ENCODE measurements around the gene CIBAR2.

DNA sequence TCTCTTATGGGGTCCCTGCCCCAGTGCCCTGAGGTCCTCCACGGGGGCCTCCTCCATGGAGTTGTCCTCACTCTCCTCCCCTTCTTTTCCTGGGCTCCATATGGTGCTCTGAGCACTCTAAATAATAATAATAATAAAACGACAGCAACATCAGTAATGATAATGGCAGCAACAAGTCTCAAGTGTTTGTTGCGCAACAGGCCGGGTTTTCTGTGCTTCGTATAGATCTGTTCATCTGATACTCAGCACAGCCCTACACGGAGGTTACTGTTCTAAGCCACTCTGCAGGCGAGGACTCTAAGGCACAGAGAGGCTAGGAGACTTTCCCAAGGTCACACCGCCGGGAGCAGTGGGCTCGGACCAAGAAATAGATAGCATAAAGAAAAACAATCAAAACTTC is 13.7 kb downstream of the CIBAR2 start:
- TF ChIP-seq MYC (IDR thresholded peaks at IDR 0.05; ENCODE audit: low read depth, low read length) (no peak), MYC (CRISPR knock-in tag; IDR thresholded peaks at IDR 0.05; ENCODE audit: borderline replicate concordance, low read depth) (no peak), POLR2A (conservative IDR thresholded peaks at IDR 0.05) (no peak), CBX8 (IDR thresholded peaks at IDR 0.05; ENCODE audit: borderline replicate concordance, extremely low read depth, low read depth, low read length, poor library complexity, severe bottlenecking) (no peak)
- TF ChIP-seq, protein P1, sequence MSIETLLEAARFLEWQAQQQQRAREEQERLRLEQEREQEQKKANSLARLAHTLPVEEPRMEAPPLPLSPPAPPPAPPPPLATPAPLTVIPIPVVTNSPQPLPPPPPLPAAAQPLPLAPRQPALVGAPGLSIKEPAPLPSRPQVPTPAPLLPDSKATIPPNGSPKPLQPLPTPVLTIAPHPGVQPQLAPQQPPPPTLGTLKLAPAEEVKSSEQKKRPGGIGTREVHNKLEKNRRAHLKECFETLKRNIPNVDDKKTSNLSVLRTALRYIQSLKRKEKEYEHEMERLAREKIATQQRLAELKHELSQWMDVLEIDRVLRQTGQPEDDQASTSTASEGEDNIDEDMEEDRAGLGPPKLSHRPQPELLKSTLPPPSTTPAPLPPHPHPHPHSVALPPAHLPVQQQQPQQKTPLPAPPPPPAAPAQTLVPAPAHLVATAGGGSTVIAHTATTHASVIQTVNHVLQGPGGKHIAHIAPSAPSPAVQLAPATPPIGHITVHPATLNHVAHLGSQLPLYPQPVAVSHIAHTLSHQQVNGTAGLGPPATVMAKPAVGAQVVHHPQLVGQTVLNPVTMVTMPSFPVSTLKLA (conservative IDR thresholded peaks at IDR 0.05) = no peak
- TF ChIP-seq, protein P2, sequence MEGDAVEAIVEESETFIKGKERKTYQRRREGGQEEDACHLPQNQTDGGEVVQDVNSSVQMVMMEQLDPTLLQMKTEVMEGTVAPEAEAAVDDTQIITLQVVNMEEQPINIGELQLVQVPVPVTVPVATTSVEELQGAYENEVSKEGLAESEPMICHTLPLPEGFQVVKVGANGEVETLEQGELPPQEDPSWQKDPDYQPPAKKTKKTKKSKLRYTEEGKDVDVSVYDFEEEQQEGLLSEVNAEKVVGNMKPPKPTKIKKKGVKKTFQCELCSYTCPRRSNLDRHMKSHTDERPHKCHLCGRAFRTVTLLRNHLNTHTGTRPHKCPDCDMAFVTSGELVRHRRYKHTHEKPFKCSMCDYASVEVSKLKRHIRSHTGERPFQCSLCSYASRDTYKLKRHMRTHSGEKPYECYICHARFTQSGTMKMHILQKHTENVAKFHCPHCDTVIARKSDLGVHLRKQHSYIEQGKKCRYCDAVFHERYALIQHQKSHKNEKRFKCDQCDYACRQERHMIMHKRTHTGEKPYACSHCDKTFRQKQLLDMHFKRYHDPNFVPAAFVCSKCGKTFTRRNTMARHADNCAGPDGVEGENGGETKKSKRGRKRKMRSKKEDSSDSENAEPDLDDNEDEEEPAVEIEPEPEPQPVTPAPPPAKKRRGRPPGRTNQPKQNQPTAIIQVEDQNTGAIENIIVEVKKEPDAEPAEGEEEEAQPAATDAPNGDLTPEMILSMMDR (IDR thresholded peaks at IDR 0.05 in 2 of 3, conservative IDR thresholded peaks at IDR 0.05 in 1 of 3; ENCODE audit: insufficient read depth in 2 of 3, low read depth in 1 of 3, low read length in 3 of 3) = no peak

Measured in K562 (cell line).